ENCODE data around the gene PAQR5.

GRCh38 chr15:69435985-69436384 is 137.3 kb downstream of the PAQR5 start:
- no peak for TF ChIP-seq SMC3 (conservative IDR thresholded peaks at IDR 0.05; ENCODE audit: insufficient read depth, low read depth, low read length)
- TF ChIP-seq FUS (optimal IDR thresholded peaks at IDR 0.05; ENCODE audit: low read depth, low read length): no peak
- TF ChIP-seq FOXA1 (IDR thresholded peaks at IDR 0.05; ENCODE audit: borderline replicate concordance): no peak
